ENCODE results near the gene NT5DC1. TPM values are rescaled to one million over a fixed set of nuclear protein-coding genes. Genes with fewer than 3 reads are reported as not detected.

Gene NT5DC1
- total RNA-seq, 2 donors from 2014 or later = 37.5 to 38.1 TPM

DNA sequence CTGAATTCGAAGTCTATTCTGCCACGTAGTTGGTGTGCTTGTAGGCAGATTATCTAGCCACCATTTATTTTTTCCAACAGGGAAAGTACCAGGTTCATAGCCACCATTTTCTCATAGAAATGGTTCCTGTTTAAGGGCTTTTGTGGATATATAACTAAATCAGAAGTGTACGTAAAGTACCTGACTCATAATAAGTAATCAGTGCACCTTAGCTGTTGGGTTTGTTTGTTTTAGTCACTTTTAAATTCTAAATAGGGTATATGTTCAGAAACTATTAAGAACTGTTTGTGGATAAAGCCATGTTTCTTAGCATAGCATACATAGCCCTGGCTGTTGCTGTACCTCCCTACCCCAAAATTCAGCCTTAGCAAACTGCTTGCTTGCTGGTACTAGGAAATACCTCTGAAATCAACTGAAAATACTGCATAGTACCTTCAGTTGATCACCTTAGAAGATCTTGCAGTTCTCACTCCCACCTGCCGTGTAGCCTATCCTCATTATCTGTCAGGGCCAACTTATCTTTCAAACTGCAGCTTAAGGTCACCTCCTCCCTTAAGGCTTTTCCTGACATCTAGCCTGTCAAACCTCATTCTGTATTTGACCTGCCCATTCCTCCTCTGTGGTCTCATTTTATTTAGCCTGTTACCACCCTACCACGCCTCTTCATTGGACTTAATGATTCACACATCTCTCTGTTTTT, 69.9 kb downstream of the NT5DC1 start:
- no peak for DNase-seq (ENCODE audit: low spot score)
- intact Hi-C loops (cut with DNase I) = no loop called here

DNA sequence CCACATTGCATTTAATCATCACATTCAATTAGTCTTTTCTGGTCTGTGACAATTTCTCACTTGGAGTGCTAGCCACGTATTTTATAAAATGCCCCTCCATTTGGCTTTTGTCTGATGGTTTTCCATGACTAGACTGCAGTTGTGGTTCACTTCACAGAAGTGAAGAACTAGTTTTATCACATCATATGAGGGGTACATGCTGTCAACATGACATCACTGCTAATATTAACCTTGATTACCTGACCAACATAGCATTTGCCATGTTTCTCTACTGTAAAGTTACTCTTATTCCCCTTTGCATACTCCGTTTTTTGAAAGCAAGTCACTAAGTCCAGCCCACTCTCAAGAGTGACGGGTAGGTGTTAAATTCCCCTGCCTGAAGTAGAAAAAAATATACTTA, 73.3 kb downstream of the NT5DC1 start:
- DNase-seq (ENCODE audit: low spot score) = no peak
- intact Hi-C loops (cut with DNase I) = no loop called here

DNA sequence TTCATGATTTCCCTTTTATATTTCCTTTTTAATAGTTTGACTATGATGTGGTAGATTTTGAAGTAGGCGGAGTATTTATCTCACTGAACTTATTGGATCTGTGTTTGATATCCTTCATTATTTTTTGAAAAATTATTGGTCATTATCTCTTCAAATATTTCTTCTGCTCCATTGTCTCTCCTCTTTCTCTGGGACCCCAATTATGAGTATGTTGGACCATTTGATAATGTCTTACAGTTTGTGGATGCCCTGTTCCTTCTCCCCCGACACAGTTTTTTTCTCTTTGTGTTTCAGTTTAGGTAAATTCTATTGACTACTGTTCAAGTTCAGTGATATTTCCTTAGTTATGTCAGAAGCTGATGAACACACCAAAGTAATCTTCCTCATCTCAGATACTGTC, 74.7 kb downstream of the NT5DC1 start:
- no peak for DNase-seq (ENCODE audit: low spot score)
- intact Hi-C loops (cut with DNase I) = no loop called here

DNA sequence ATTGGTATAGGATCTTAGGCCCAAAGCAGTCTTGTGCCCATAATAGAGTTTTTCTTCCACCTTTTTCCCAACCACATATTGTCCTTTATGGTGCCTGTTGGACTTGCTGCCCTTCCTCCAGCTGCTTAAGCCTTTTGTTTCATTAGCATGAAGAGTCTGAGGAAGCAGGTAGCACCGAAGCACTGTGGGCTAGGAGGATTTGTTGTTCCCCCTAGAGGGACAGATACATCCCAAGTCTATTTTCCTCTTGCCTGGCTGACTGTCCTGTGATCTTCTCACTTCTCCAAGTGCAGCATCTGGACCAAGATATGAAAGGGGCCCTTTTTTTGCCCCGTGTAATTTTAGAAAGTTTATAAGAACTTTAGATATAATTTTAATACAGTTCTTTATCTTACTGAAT, 75.9 kb downstream of the NT5DC1 start:
- DNase-seq (ENCODE audit: low spot score) = no peak
- intact Hi-C loops (cut with DNase I) = no loop called here

DNA sequence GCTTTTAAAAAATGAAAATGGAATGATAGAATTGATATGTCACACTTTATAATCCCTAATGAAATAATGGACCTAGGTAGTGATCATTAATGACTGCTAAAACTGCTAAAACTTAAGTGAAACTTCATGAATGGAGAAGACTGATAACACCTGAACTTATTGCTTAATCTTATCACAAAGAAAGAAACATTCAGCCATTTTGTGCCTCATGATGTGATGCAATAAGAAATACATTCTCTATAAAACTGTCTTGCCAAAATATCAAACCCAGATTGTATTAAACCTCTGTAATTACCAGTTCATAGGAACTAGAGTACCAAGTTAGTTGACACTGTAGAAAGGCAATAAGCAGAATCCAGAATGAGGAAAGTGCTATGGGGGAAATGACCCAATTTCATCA, 79.7 kb downstream of the NT5DC1 start:
- intact Hi-C loops (cut with DNase I) = no loop called here
- no peak for DNase-seq (ENCODE audit: low spot score)

DNA sequence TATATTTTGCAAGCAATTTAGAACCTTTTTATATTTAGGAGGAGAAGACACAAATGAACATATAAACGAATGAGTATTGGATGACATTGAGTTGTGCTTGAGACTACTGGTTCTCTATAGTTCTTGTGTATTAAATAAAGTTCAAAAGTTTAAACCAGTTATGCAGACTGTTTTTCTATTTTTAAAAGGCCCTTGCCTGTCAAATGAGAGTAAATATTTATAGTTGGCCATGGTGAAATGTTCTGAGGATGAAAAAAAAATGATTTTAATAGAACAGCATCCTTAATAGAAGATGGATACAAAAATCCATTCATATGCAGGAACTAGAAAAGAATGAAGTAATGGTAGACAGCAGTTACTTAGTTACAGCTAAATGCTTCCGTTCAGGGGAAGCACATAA, 88.8 kb downstream of the NT5DC1 start:
- no peak for DNase-seq (ENCODE audit: low spot score)
- intact Hi-C loops (cut with DNase I) = no loop called here

DNA sequence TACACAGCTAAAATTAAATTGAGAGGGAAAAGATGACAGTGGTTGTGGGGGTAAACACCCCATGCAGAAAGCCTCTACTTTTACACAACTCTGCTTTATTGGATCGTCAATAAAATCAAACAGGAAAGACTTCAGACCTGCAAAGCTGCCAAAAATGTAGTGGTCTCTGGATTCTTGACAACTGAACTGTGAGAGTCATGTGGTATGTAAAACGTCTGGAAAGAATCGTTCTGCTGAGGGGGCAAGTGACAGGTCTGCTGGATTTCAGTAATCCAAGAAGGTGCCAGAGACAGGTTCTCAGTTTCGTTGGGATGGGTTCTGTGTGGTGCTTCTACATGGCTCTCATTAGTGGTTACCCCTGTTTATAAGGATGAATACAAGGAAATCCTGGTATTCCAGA, 89.9 kb downstream of the NT5DC1 start:
- DNase-seq (ENCODE audit: low spot score) = no peak
- intact Hi-C loops (cut with DNase I) = no loop called here

DNA sequence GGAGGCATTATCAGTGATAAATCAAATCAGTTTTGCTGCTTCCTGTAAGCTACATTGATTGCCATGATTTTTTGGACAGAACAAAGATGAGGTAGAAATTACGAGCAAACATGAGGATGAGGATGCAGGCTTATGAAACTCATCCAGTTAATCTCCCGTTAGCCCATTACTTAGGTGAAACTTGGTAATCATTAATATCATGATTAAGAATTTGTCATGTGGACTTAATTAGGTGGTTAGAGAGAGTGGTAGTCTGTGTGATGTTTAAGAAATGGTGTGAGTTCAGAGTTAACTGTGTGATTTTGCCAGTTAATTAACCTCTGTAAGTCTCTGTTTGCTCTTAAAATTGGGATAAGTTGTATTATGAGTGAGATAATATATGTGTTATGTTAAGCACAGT, 91.2 kb downstream of the NT5DC1 start:
- intact Hi-C loops (cut with DNase I) = no loop called here
- DNase-seq (ENCODE audit: low spot score) = no peak

DNA sequence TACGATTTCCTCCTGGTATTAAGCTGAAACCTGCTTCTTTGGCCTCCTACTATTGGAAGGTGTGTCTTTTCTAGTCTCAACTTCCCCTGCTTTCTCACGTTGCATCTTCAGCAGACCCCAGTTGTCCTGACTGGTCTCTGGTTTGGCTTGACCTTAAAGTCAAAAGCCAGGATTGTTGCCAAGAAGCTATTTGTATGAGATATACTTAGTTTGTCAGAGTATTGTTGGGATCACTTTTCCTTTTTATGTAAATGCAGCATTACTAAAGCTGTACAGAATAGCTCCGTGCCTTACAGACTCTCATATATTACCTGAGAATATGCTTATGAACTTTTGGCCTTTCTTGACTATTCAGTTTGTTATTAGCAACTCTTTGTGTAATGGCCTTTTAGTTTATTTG, 92.1 kb downstream of the NT5DC1 start:
- intact Hi-C loops (cut with DNase I) = no loop called here
- no peak for DNase-seq (ENCODE audit: low spot score)

DNA sequence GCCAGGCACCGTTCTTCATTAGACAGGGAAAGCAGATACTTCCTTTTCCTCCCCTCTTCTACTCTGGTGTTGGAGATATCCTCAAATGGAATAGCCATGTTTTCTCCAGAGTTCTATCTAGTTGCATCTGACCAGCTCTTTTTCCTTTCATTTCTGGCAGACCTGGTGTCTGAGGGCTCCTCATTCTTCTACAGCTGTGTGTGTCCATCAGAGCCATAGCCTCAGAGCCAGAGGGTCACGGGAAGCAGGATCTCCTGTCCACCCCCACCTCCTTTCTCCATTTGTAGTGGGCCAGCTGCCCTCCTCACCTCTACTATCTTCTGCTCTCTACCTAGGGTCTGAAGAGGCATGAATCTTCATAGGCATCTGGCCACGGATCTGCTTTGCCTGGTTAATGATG, 96.2 kb downstream of the NT5DC1 start:
- intact Hi-C loops (cut with DNase I) = no loop called here
- DNase-seq (ENCODE audit: low spot score) = no peak

DNA sequence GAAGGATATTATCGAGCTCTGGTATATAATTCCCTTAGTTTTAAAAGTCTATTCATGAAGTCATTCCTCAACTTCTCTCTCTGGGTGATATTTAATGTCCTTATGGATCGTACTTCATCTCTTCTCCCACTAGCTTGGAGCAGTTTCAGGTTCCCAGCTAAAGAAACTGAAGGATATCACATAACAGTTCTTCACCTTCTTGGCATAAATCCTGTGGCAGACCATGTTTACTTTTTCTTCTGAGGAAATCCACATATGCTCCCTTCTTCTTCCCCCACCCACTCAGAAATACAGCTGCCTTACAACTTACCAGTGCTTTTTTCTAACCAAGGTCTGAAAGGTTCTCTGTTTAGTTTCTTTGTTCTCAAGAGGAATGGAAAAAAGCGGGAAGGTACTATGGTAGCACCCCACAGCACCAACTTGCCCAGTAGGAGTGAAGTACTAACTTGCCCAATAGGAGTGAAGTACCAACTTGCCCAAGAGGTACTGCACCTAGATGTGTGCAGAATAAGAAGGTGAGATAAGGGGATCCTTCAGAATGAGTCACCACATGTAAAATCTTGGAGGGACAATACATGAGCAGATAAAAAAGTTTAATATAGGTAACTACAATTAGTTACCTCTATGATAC, 100.1 kb downstream of the NT5DC1 start:
- intact Hi-C loops (cut with DNase I) = no loop called here
- no peak for DNase-seq (ENCODE audit: low spot score)

DNA sequence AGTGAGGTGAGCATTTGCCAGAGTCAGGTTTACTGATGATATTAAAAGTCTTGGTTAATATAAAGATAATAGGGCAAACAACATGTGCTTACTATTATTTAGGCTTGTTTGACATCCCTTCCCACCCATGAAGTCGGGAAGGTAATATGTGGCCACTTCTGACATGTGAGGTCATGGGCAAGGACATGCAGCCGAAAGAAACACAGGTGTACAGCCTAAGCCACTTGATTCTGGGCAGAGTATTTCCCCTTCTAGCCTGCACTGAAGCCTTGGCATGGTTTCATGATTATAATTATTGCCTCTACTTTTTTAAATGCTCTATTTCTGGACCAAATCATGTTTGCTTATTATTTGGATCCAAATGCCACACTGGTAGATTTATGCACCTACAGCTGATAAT, 100.9 kb downstream of the NT5DC1 start:
- intact Hi-C loops (cut with DNase I) = no loop called here
- DNase-seq (ENCODE audit: low spot score) = no peak

DNA sequence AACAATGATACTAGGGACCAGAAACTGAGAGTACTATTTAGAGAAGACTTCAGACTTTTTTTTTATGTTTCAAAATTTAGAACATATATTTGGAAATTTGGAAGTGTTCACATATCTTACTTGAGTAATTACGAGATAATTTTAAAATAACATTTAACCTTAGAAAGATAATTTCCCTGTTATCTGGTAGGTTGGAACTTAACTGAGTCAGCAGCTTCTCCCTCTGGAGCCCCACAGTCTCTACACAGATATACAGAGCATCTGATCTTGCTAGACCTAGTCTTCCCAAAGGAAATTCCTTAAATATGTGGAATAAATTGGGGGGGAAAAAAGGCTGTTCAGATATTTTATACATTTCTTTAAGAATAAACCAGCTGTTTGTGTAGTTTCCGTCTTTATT, 104.6 kb downstream of the NT5DC1 start:
- intact Hi-C loops (cut with DNase I) = no loop called here
- no peak for DNase-seq (ENCODE audit: low spot score)

DNA sequence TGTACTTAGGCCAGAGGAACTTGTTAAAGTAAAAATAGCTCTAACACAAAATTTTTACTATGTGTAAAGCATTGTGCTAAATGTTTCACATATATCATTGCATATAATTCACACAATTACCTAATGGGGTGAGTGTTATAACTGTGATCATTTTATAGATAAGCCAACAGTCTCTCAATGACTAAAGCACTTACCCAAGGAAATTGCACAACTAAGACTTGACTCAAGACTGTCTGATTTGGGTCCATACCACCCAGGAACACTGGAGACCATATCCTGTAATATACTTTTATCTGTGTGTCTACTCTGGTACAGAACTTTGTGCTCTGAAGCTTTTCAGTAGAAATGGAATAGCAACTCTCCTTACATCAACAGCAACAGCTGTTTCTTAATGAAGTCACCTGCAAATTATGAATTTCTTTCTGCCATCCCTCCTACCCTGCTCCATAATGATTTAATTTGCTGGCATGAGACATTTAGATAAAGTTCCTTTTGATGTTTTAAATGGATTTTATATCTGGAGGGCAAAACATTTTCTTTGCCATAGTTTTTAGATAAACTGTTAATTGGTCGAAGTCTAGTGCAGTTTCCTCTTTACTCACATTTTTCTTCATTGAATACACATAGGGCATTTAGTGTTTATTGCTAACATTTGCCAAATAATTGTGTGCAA, 105.7 kb downstream of the NT5DC1 start:
- intact Hi-C loops (cut with DNase I) = no loop called here
- DNase-seq (ENCODE audit: low spot score) = no peak

DNA sequence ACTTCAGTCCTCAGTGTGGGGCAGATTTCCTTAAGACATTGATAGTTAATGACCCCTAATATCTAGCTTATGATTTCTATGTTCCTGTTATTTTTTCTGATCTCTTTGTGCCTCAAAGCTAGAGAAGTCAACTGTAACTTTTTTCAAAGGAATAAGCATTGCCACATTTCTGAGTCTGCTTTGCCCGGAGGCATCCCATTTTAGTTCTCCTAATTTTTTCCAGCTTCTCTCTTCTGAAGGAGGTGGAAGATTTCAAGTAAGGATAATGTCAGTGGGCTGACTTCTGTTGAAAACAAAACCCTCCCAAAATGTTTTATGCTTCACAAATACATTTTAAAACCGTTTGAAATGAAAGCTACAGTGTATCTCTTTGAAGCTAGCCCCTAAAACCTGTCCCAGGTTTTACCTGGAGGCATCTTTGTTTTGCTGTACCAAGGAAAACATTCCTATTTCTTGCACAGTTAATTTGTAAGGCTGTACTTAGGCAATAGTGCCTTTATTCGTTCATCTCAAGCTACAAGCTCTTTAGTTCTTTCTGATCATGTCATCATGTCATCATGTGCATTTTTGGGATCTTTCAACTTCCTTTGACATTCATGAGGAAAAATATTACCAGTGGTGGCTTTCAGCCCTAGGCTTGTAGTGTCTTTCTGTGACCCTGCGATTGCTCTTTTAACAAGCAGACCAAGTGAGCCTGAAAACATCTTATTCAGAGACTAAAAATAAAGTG, 107.6 kb downstream of the NT5DC1 start:
- no peak for DNase-seq (ENCODE audit: low spot score)
- intact Hi-C loops (cut with DNase I) = no loop called here

DNA sequence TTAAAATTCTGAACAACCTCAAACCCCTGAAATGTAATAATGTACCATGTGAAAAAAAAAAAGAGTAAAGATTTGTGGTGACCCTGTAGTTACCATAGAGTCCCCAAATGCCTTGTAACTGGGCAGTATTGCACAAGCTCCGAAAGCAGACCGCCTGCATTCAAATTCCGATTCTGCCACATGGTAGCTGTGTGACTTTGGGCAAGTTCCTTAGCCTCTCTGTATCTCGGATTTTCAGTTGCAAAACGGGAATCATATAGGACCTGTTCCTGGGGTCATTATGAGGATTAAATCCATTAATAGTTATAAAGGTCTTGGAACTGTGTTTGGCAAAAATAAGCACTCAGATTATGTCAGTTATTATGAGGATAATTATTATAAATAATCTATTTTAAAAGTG, 109.7 kb downstream of the NT5DC1 start:
- DNase-seq (ENCODE audit: low spot score) = no peak
- intact Hi-C loops (cut with DNase I) = no loop called here

DNA sequence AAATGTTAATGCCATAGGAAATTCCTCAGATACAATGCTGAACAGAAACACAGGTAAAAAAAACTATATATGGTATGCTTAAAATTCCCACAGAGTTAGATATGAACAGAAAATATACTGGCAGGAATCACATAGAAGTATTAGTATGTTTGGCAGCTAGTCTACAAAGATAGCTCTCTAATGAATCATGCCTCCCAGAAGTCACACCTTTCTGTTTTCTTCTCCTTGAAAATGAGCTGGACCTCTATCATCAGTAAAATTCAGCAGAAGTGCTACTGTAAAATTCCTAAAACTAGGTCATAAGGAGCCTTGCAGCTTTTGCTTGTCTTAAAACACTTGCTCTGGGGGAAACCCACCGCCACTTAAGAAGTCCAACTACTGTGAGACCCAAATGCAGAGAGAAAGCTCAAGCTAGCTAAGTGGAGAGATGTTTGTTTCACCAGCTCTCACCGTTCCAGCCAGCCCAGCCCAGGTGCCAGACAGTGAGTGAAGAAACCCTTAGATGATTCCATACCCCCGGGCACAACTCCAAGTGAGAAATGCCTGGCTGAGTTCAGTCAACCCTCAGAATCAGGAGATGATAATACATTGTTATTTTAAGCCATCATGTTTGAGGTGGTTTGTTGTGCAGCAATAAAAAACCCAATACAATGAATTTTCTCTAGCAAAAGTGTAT, 110.2 kb downstream of the NT5DC1 start:
- intact Hi-C loops (cut with DNase I) = no loop called here
- DNase-seq (ENCODE audit: low spot score) = no peak

DNA sequence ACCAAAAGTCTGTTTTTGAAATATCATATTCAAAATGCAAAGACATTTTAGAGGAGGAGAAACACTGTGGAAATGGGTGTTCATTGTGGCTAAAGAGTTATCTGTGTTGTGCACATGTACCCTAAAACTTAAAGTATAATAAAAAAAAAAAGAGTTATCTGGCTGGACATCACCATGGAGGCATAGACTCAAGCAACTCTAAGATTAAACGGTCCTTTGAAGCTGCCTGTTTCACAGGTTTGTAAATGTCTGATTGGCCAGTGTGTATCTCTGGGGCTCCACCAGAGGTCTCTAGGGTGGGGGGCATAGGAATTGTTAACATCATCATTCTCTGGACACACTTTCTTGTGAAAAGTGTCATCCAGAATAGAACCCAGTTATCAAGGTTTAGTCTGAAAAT, 114.0 kb downstream of the NT5DC1 start:
- DNase-seq (ENCODE audit: low spot score) = no peak
- intact Hi-C loops (cut with DNase I) = no loop called here

DNA sequence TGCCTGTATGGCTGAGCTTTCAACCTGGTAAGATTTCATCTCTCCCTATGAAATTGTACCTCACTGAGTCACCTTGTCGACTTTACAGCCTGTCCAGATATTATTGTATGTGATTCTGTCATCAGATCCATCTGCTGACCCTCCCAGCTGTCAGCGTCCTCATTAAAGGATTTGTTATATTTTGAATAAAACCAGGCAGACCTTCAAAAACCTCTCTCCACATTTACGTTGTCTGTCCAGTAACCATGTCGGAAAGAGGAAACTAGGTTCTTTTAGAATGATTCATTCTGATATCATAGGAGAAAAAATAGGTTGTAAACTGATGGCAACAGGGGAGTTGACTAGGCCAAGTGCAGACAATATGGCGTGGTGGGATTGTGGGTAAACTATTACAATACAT, 114.8 kb downstream of the NT5DC1 start:
- intact Hi-C loops (cut with DNase I) = no loop called here

DNA sequence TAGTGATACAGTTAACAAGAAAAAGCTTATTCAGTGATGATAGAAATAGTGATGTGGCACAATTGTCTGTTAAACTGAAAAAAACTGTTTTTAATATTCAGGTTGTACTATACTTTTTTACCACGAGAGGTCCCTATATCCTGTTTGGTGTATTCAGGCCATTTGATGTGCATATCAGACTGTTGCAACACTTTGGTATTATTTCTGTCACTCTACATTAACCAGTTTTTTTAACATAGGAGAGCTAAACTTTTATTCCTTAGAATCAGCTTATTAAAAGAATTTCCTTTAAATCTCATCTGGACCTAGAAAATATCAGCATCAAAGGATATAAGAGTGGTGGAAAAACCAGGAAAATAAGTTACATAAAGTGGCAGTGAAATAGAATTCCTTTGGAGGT, 116.4 kb downstream of the NT5DC1 start:
- no peak for DNase-seq (ENCODE audit: low spot score)
- intact Hi-C loops (cut with DNase I) = no loop called here

More for the DNA sequence above, 114.8 kb downstream of the NT5DC1 start:
- no peak for DNase-seq (ENCODE audit: low spot score)
